Endothelial cell of umbilical vein (primary cell): ENCODE measurements around the gene NANOS3. TPM values are rescaled to one million over a fixed set of nuclear protein-coding genes. Genes with fewer than 3 reads are reported as not detected.

Source experiments
- BruUV-seq: library from RNA; stranded (reverse); fragments of 400-500 nt; replicated peaks from 2 replicates; lab custom pipeline; 2021; lab: Mats Ljungman, UMichigan
- CTCF ChIA-PET: fragments of 300-600, 350-600 bp; sonication (Branson Sonifier 250); formaldehyde crosslinking; loops from one replicate; lab custom pipeline; 2021; ENCODE audit warnings: antibody characterized with exemption, inconsistent platforms; lab: Charles Lee
- POLR2A ChIA-PET: fragments of 300-600, 350-600 bp; sonication (Branson Sonifier 250); formaldehyde crosslinking; loops from one replicate; lab custom pipeline; 2021; ENCODE audit warnings: antibody characterized with exemption, inconsistent platforms; lab: Charles Lee
- DNase-seq: peaks from one replicate; pipeline ENCODE4 v3.0.0-alpha.2; 2011; ENCODE audit warnings: low read depth, low spot score
- FAIRE-seq: peaks from 2 replicates; lab custom pipeline; 2011; peaks lifted over from hg19 to GRCh38; lab: Jason Lieb, UNC
- H2AFZ ChIP-seq: 2 replicates; pipeline ENCODE4 v1.6.0; 2012; ENCODE audit warnings: low read depth, low read length, control low read depth, inconsistent platforms
- H3K27ac ChIP-seq: 2 replicates; pipeline ENCODE4 v1.5.1; 2011; ENCODE audit warnings: low read depth, mild to moderate bottlenecking, control low read depth, low read length, moderate library complexity; ENCODE audit not compliant: insufficient read depth
- H3K27me3 ChIP-seq, 2 experiments: 2 replicates each; pipeline versions ENCODE4 v1.6.0 to v1.6.1; 2011; ENCODE audit warnings: low read length in 2 of 2, mixed read lengths in 1 of 2; ENCODE audit not compliant: control insufficient read depth in 2 of 2, insufficient read depth in 2 of 2
- H3K36me3 ChIP-seq, 2 experiments: 2 replicates in 1 of 2; 3 replicates in 1 of 2; pipeline ENCODE4 v1.5.1; 2011; ENCODE audit warnings: low read length in 2 of 2, mild to moderate bottlenecking in 1 of 2, moderate library complexity in 1 of 2; ENCODE audit not compliant: control insufficient read depth in 2 of 2, insufficient read depth in 2 of 2; ENCODE audit errors: extremely low read depth in 1 of 2
- H3K4me1 ChIP-seq: 3 replicates; pipeline ENCODE4 v1.5.1; 2011; ENCODE audit warnings: mild to moderate bottlenecking, low read length; ENCODE audit not compliant: control insufficient read depth, insufficient read depth; ENCODE audit errors: extremely low read depth
- H3K4me2 ChIP-seq: 2 replicates; pipeline ENCODE4 v1.6.1; 2011; ENCODE audit warnings: low read length, control low read depth, mixed read lengths; ENCODE audit not compliant: insufficient read depth
- H3K4me3 ChIP-seq, 3 experiments: fragments of 200-600 bp in 1 of 3; sonication (generic), shearing (Covaris generic) in 1 of 3; replicated peaks in 1 of 3; 2 replicates each; pipeline ENCODE4 v1.5.1; 2011 to 2016; ENCODE audit warnings: control low read depth in 3 of 3, low read length in 3 of 3, mild to moderate bottlenecking in 2 of 3, inconsistent platforms in 1 of 3, low read depth in 1 of 3, moderate library complexity in 1 of 3; ENCODE audit not compliant: insufficient read depth in 1 of 3
- H3K79me2 ChIP-seq: 2 replicates; pipeline ENCODE4 v1.6.0; 2012; ENCODE audit warnings: low read length, inconsistent platforms; ENCODE audit not compliant: control insufficient read depth, insufficient read depth
- H3K9ac ChIP-seq: replicated peaks from 2 replicates; pipeline ENCODE3; 2011; ENCODE audit warnings: low read length, control low read depth; ENCODE audit not compliant: insufficient read depth; ENCODE audit errors: extremely low read depth
- H3K9me1 ChIP-seq: replicated peaks from 3 replicates; pipeline ENCODE4 v1.6.0; 2011; ENCODE audit warnings: mild to moderate bottlenecking, low read length; ENCODE audit not compliant: control insufficient read depth, insufficient read depth; ENCODE audit errors: extremely low read depth
- H3K9me3 ChIP-seq: replicated peaks from 2 replicates; pipeline ENCODE4 v1.5.1; 2012; ENCODE audit warnings: low read length, inconsistent platforms; ENCODE audit not compliant: control insufficient read depth, insufficient read depth
- H4K20me1 ChIP-seq: replicated peaks from 2 replicates; pipeline ENCODE3; 2011; ENCODE audit warnings: mild to moderate bottlenecking, low read length; ENCODE audit not compliant: control insufficient read depth, insufficient read depth; ENCODE audit errors: extremely low read depth
- CTCF ChIP-seq, 2 donors: IDR thresholded peaks; 1 replicate in 1 of 2; 2 replicates in 1 of 2; pipeline ENCODE4 v1.5.1; 2011; ENCODE audit warnings: low read length in 2 of 2, mild to moderate bottlenecking in 2 of 2, moderate library complexity in 2 of 2, control low read depth in 1 of 2, inconsistent platforms in 1 of 2, low read depth in 1 of 2; ENCODE audit not compliant: insufficient read depth in 1 of 2; ENCODE audit errors: extremely low read depth in 1 of 2
- EZH2 ChIP-seq: IDR thresholded peaks from 2 replicates; pipeline ENCODE4 v1.6.1; 2012; ENCODE audit warnings: borderline replicate concordance, low read depth, mild to moderate bottlenecking, moderate library complexity, low read length, inconsistent platforms; ENCODE audit not compliant: severe bottlenecking
- FOS ChIP-seq: IDR thresholded peaks from 2 replicates; pipeline ENCODE4 v1.6.1; 2011; ENCODE audit warnings: mild to moderate bottlenecking, low read length, moderate library complexity, borderline replicate concordance; ENCODE audit not compliant: insufficient read depth
- GATA2 ChIP-seq: IDR thresholded peaks from 2 replicates; pipeline ENCODE4 v1.7.0; 2011; ENCODE audit warnings: low read depth, mild to moderate bottlenecking, moderate library complexity, mixed read lengths, low read length; ENCODE audit not compliant: insufficient read length, insufficient read depth
- JUN ChIP-seq: IDR thresholded peaks from 2 replicates; pipeline ENCODE4 v1.6.1; 2011; ENCODE audit warnings: borderline replicate concordance, low read depth; ENCODE audit not compliant: insufficient read length, insufficient read depth
- MAX ChIP-seq: IDR thresholded peaks from 2 replicates; pipeline ENCODE4 v1.6.1; 2011; ENCODE audit not compliant: insufficient read depth, insufficient read length
- MYC ChIP-seq: IDR thresholded peaks from one replicate; pipeline ENCODE4 v1.6.1; 2011; ENCODE audit warnings: mild to moderate bottlenecking, low read depth, low read length
- POLR2A ChIP-seq: IDR thresholded peaks from 2 replicates; pipeline ENCODE4 v1.6.1; 2012; ENCODE audit warnings: low read depth, mild to moderate bottlenecking, control low read depth, low read length
- POLR2AphosphoS5 ChIP-seq: IDR thresholded peaks from 2 replicates; pipeline ENCODE4 v1.6.1; 2012; ENCODE audit warnings: low read depth, mild to moderate bottlenecking, control low read depth, low read length, moderate library complexity; ENCODE audit not compliant: insufficient read depth
- dilution Hi-C: fragments of 300-500 bp; cut with MboI; formaldehyde crosslinking; loops from one replicate; pipeline ENCODE4 v1.15.0; 2019; ENCODE audit warnings: low sequenced_read_pairs; ENCODE audit not compliant: extremely low pct_ligation_motif_present
- intact Hi-C: fragments of 100-400 bp; cut with micrococcal nuclease; formaldehyde crosslinking; loops from one replicate; pipeline ENCODE4 v1.10.0; 2022
- polyA plus RNA-seq, 4 experiments: library from polyadenylated mRNA; depleted of rRNA in 3 of 4; stranded (reverse) in 3 of 4; unstranded in 1 of 4; fragments of >200 nt; gene quantifications; 2 replicates each; pipeline versions ENCODE4 v1.2.1 to v1.2.3, GENCODE V29; 2011 to 2012; ENCODE audit warnings: missing spikeins in 1 of 4
- total RNA-seq: library from RNA; stranded (reverse); gene quantifications from 2 replicates; pipeline ENCODE4 v1.2.3, GENCODE V29; 2021

NANOS3 gene
- total and polyA plus RNA-seq, 2 donors (not counting 3 experiments of a cell fraction or from before 2014, with no cell fraction given) = 1.0 to 4.4 TPM

- dilution Hi-C loops = no loop called here
- intact Hi-C loops = no loop called here
- H3K4me1 ChIP-seq = peaks cover 17% of the 10 kb centered on the region
- peak overlapping the region; percentile 41 for H2AFZ ChIP-seq
- no peaks in the 10 kb centered on the region for H3K27me3 ChIP-seq
- no peaks in the 10 kb centered on the region for H4K20me1 ChIP-seq
- TF ChIP-seq MYC (no peak), GATA2 (no peak), CTCF (IDR thresholded peaks at IDR 0.05; ENCODE audit: extremely low read depth in 1 of 2, insufficient read depth in 1 of 2, low read depth in 1 of 2, low read length in 2 of 2) (no peak), FOS (no peak), POLR2AphosphoS5 (no peak), POLR2A (no peak), MAX (no peak), EZH2 (no peak), JUN (no peak)
- H3K79me2 ChIP-seq = no peaks in the 10 kb centered on the region
- H3K4me3 ChIP-seq = no peak overlapping the region
- FAIRE-seq (no peak), DNase-seq (no peak)
- no peak overlapping the region for H3K4me2 ChIP-seq
- H3K9ac ChIP-seq = no peak overlapping the region
- BruUV-seq = no TSS peak
- no peaks in the 10 kb centered on the region for H3K9me1 ChIP-seq
- no peaks in the 10 kb centered on the region for H3K9me3 ChIP-seq
- H3K36me3 ChIP-seq = no peaks in the 10 kb centered on the region
- ChIA-PET POLR2A (no interaction called here), CTCF (interaction anchor here (0.6 to 6.1 kb wide), 6 partner anchors 24 to 176 kb away, joined by 3 to 77 read pairs (median 44); partner anchors contain the start of gene ZSWIM4)
- H3K27ac ChIP-seq = no peak overlapping the region
Observed at GRCh38 chr19:13864046-13864666, 12.8 kb upstream of the NANOS3 start.
